NB4 (cell line): ENCODE results near the gene ALDH1A2.

Source experiments
- POLR2A ChIP-seq: IDR thresholded peaks from 2 replicates; pipeline ENCODE4 v1.6.1; 2011; ENCODE audit warnings: mild to moderate bottlenecking; ENCODE audit not compliant: insufficient read length; ENCODE audit errors: extremely low read depth
- TF ChIP-seq, protein P1 (sequence below): IDR thresholded peaks from one replicate; pipeline ENCODE4 v1.5.1; 2012; ENCODE audit warnings: low read depth, low read length

DNA sequence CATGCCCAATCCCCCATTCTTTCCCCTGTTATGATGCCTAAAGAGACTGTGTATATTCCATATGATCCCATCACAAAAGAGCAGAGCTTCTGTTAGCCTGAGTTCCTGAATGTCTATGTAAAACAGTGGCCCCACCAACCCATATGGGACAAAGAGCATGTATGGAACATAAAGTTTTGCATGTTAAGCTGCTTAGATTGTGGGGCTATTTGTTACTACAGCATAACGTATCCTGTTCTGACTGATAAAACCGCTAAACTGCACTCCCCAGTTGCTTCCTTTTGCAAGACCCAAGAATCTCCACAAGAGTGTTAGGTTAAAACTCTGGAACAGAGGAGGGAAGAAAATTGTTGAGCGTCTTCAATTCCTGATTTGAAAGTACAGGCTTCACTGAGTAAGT lies 154.8 kb downstream of the ALDH1A2 start:
- TF ChIP-seq, protein P1, sequence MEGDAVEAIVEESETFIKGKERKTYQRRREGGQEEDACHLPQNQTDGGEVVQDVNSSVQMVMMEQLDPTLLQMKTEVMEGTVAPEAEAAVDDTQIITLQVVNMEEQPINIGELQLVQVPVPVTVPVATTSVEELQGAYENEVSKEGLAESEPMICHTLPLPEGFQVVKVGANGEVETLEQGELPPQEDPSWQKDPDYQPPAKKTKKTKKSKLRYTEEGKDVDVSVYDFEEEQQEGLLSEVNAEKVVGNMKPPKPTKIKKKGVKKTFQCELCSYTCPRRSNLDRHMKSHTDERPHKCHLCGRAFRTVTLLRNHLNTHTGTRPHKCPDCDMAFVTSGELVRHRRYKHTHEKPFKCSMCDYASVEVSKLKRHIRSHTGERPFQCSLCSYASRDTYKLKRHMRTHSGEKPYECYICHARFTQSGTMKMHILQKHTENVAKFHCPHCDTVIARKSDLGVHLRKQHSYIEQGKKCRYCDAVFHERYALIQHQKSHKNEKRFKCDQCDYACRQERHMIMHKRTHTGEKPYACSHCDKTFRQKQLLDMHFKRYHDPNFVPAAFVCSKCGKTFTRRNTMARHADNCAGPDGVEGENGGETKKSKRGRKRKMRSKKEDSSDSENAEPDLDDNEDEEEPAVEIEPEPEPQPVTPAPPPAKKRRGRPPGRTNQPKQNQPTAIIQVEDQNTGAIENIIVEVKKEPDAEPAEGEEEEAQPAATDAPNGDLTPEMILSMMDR = no peak
- TF ChIP-seq POLR2A = no peak
